CD4-positive, alpha-beta T cell (primary cell): ENCODE data around the gene RALGPS2. TPM values are rescaled to one million over a fixed set of nuclear protein-coding genes. Genes with fewer than 3 reads are reported as not detected.

Experiments used
- ATAC-seq: fragments of 200-7000 bp; cut with Tn5 transposase; one replicate; pipeline ENCODE4 v1.10.0; 2022; ENCODE audit warnings: mild to moderate bottlenecking; ENCODE audit not compliant: poor library complexity
- CTCF ChIA-PET: fragments of 350-600 bp; sonication (Branson Sonifier 250); formaldehyde crosslinking; loops from one replicate; lab custom pipeline; 2021; ENCODE audit warnings: antibody characterized with exemption, inconsistent platforms; lab: Charles Lee
- POLR2A ChIA-PET: fragments of 350-600 bp; sonication (Branson Sonifier 250); formaldehyde crosslinking; loops from one replicate; lab custom pipeline; 2021; ENCODE audit warnings: antibody characterized with exemption, inconsistent platforms; lab: Charles Lee
- DNase-seq, 14 experiments: peaks; one replicate each; pipeline ENCODE4 v3.0.0-alpha.2; 2013 to 2020; ENCODE audit warnings: mixed read lengths in 2 of 14
- H3K27ac ChIP-seq, 2 donors: one replicate each; pipeline versions ENCODE4 v1.5.1 to v1.7.0; 2013; ENCODE audit warnings: low read length in 2 of 2, low read depth in 1 of 2, mild to moderate bottlenecking in 1 of 2
- H3K27me3 ChIP-seq, 2 experiments: 1 replicate in 1 of 2; 2 replicates in 1 of 2; pipeline versions ENCODE4 v1.6.1 to v1.7.0; 2013; ENCODE audit warnings: low read length in 2 of 2, control low read depth in 1 of 2, mild to moderate bottlenecking in 1 of 2, moderate library complexity in 1 of 2; ENCODE audit not compliant: insufficient read depth in 2 of 2, control insufficient read depth in 1 of 2
- H3K36me3 ChIP-seq: one replicate; pipeline ENCODE4 v1.6.1; 2013; ENCODE audit warnings: low read length, control low read depth; ENCODE audit not compliant: insufficient read depth
- H3K4me1 ChIP-seq: one replicate; pipeline ENCODE4 v1.6.1; 2013; ENCODE audit warnings: low read length, control low read depth; ENCODE audit not compliant: insufficient read depth
- H3K4me3 ChIP-seq: one replicate; pipeline ENCODE4 v1.5.1; 2013; ENCODE audit warnings: mild to moderate bottlenecking, low read length, moderate library complexity
- H3K9me3 ChIP-seq, 2 experiments: 1 replicate in 1 of 2; 2 replicates in 1 of 2; pipeline versions ENCODE4 v1.6.1 to v1.7.0; 2013; ENCODE audit warnings: low read length in 2 of 2, mild to moderate bottlenecking in 2 of 2, control low read depth in 1 of 2, moderate library complexity in 1 of 2; ENCODE audit not compliant: control insufficient read depth in 1 of 2, insufficient read depth in 1 of 2
- H3K27ac Mint-ChIP-seq: one replicate; pipeline ENCODE4 v1.8.0; 2020; ENCODE audit warnings: mixed read lengths
- H3K27me3 Mint-ChIP-seq: one replicate; pipeline ENCODE4 v1.8.0; 2021; ENCODE audit warnings: mixed read lengths
- H3K36me3 Mint-ChIP-seq: one replicate; pipeline ENCODE4 v1.8.0; 2021; ENCODE audit warnings: low read depth, mixed read lengths
- H3K4me1 Mint-ChIP-seq: one replicate; pipeline ENCODE4 v1.8.0; 2021; ENCODE audit warnings: low read depth, mixed read lengths
- H3K4me3 Mint-ChIP-seq: one replicate; pipeline ENCODE4 v1.8.0; 2020; ENCODE audit warnings: mild to moderate bottlenecking, mixed read lengths
- H3K9me3 Mint-ChIP-seq: one replicate; pipeline ENCODE4 v1.8.0; 2020; ENCODE audit warnings: mixed read lengths
- intact Hi-C, 2 experiments: fragments of 100-400 bp; cut with DNase I in 1 of 2; cut with micrococcal nuclease in 1 of 2; formaldehyde crosslinking; loops; one replicate each; pipeline versions ENCODE4 v1.15.1 to v1.9.0; 2023 to 2025; cut with DNase I, micrococcal nuclease
- total RNA-seq, 174 experiments: library from RNA in 2 of 174; stranded (reverse) in 2 of 174; gene quantifications; one replicate each; pipeline ENCODE4 v1.2.3 and lab custom pipeline; 2021 to 2026
- TF ChIP-seq, protein P1 (sequence below): fragments of 200-600 bp; IDR thresholded peaks from one replicate; pipeline ENCODE4 v1.8.0; 2022; ENCODE audit warnings: antibody characterized with exemption, mild to moderate bottlenecking

Gene RALGPS2
- total RNA-seq, 2 experiments from 2014 or later, result 8.6 to 10.8 TPM

- H3K36me3 Mint-ChIP-seq, result no peaks in the 10 kb centered on the region
- Histone ChIP-seq H3K27me3 (no peaks in the 10 kb centered on the region), H3K4me3 (no peak overlapping the region), H3K4me1 (no peaks in the 10 kb centered on the region), H3K36me3 (no peaks in the 10 kb centered on the region), H3K9me3 (no peaks in the 10 kb centered on the region), H3K27ac (no peak overlapping the region)
- DNase-seq (no peak), ATAC-seq (no peak)
- H3K9me3 Mint-ChIP-seq, result no peaks in the 10 kb centered on the region
- no peaks in the 10 kb centered on the region for H3K27me3 Mint-ChIP-seq
- H3K27ac Mint-ChIP-seq, result no peak overlapping the region
- no peak overlapping the region for H3K4me3 Mint-ChIP-seq
- ChIA-PET CTCF (no interaction called here), POLR2A (no interaction called here)
- intact Hi-C loops, result no loop called here
- H3K4me1 Mint-ChIP-seq, result no peaks in the 10 kb centered on the region
- TF ChIP-seq, protein P1, sequence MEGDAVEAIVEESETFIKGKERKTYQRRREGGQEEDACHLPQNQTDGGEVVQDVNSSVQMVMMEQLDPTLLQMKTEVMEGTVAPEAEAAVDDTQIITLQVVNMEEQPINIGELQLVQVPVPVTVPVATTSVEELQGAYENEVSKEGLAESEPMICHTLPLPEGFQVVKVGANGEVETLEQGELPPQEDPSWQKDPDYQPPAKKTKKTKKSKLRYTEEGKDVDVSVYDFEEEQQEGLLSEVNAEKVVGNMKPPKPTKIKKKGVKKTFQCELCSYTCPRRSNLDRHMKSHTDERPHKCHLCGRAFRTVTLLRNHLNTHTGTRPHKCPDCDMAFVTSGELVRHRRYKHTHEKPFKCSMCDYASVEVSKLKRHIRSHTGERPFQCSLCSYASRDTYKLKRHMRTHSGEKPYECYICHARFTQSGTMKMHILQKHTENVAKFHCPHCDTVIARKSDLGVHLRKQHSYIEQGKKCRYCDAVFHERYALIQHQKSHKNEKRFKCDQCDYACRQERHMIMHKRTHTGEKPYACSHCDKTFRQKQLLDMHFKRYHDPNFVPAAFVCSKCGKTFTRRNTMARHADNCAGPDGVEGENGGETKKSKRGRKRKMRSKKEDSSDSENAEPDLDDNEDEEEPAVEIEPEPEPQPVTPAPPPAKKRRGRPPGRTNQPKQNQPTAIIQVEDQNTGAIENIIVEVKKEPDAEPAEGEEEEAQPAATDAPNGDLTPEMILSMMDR, result no peak
Measured at GRCh38 chr1:178935610-178936009, 210.6 kb downstream of the RALGPS2 start.

GRCh38 chr1:178937695-178938094 lies 212.7 kb downstream of the RALGPS2 start:
- intact Hi-C loops, result no loop called here
- Mint-ChIP-seq H3K4me3 (no peak overlapping the region), H3K9me3 (no peaks in the 10 kb centered on the region), H3K4me1 (no peaks in the 10 kb centered on the region), H3K27me3 (peaks cover 12% of the 10 kb centered on the region), H3K27ac (no peak overlapping the region), H3K36me3 (no peaks in the 10 kb centered on the region)
- POLR2A ChIA-PET, result no interaction called here
- ATAC-seq (no peak), DNase-seq (no peak)
- CTCF ChIA-PET, result no interaction called here
- Histone ChIP-seq H3K36me3 (no peaks in the 10 kb centered on the region), H3K9me3 (no peaks in the 10 kb centered on the region), H3K27me3 (no peaks in the 10 kb centered on the region), H3K4me1 (no peaks in the 10 kb centered on the region), H3K4me3 (no peak overlapping the region), H3K27ac (no peak overlapping the region)
- TF ChIP-seq, protein P1, result no peak

DNA sequence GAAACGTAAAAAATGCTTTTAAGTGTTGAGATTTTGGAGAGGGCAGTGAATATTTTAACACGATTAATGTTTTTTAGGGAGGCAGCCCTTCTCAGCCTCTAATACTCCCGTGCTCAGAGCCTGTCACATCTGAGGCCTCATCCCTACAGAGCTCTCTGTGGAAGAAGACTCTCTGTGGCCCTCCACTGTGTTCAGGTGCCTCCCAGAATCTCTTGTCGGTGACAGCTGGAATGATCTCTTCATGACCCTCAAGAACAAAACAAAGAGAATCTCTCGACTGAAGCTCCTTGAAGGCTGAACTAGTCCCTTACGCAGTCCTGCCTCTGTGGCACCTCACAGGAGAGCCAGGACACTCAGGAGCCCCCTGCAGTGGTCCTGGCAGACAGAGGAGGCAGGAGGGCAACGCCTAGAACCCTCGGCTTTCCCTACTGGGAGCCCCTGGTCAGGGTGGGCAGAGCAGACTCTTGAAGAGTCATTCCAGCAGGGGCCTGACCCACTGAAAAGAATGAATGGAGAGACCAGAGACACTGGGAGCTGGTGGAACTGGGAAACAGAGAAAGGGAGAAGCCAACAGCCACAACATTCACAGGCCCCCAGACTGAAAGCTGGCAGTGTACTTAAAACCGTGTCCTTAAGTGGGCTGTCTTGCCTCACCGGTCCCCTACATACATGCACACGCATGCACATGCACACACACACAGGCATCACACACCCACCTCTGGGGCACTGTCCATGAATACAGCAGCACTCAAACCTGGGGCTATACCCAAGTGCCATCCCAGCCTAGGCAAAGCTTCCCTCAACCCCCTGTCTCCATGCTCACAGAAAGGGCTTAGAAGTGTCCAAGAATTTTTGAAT lies 213.3 kb downstream of the RALGPS2 start:
- H3K4me1 ChIP-seq, result no peaks in the 10 kb centered on the region
- H3K36me3 ChIP-seq, result no peaks in the 10 kb centered on the region
- intact Hi-C loops, result no loop called here
- Mint-ChIP-seq H3K27ac (no peak overlapping the region), H3K27me3 (peaks cover 12% of the 10 kb centered on the region), H3K4me3 (no peak overlapping the region), H3K9me3 (no peaks in the 10 kb centered on the region), H3K4me1 (no peaks in the 10 kb centered on the region), H3K36me3 (no peaks in the 10 kb centered on the region)
- H3K9me3 ChIP-seq, result no peaks in the 10 kb centered on the region
- ChIA-PET CTCF (interaction anchor here (0.6 kb wide), 1 partner anchor 202 kb away, joined by 5 read pairs; no protein-coding TSS in a partner anchor), POLR2A (no interaction called here)
- no peak overlapping the region for H3K27ac ChIP-seq
- H3K4me3 ChIP-seq, result no peak overlapping the region
- TF ChIP-seq, protein P1, result no peak
- DNase-seq (no peak), ATAC-seq (no peak)
- peaks cover 0 to 5% of the 10 kb centered on the region in 2 experiments for H3K27me3 ChIP-seq
